Ovary (tissue), 9 donors: ENCODE measurements around the gene PHACTR1. TPM values are rescaled to one million over a fixed set of nuclear protein-coding genes. Genes with fewer than 3 reads are reported as not detected.

ENCODE experiments used
- DNase-seq, 5 donors: peaks; one replicate each; pipeline ENCODE4 v3.0.0-alpha.2; 2019 to 2020
- H3K27ac ChIP-seq, 2 donors: fragments of 200-600 bp; one replicate each; pipeline versions ENCODE4 v1.5.1 to v1.8.0; 2019 to 2022
- H3K27me3 ChIP-seq: fragments of 200-600 bp; one replicate; pipeline ENCODE4 v1.8.0; 2022
- H3K36me3 ChIP-seq: fragments of 200-600 bp; sonication (generic); one replicate; pipeline ENCODE4 v1.5.1; 2019
- H3K4me1 ChIP-seq: one replicate; pipeline ENCODE4 v1.8.1; 2013; ENCODE audit warnings: mild to moderate bottlenecking, moderate library complexity; ENCODE audit not compliant: insufficient read depth
- H3K4me3 ChIP-seq: fragments of 200-600 bp; sonication (generic); one replicate; pipeline ENCODE4 v1.5.1; 2017
- H3K9me3 ChIP-seq, 2 donors: fragments of 200-600 bp in 1 of 2; sonication (generic) in 1 of 2; one replicate each; pipeline versions ENCODE4 v1.5.1 to v1.8.1; 2013 to 2019; ENCODE audit warnings: mild to moderate bottlenecking in 1 of 2, moderate library complexity in 1 of 2
- CTCF ChIP-seq, 3 donors: fragments of 450-650 bp in 2 of 3; fragments of 200-600 bp in 1 of 3; IDR thresholded peaks; one replicate each; pipeline versions ENCODE4 v1.5.1 to v1.8.0; 2016 to 2022; ENCODE audit warnings: antibody characterized with exemption in 3 of 3, mild to moderate bottlenecking in 1 of 3
- EP300 ChIP-seq: sonication (generic); formaldehyde crosslinking; IDR thresholded peaks from one replicate; pipeline ENCODE4 v1.6.1; 2017; ENCODE audit warnings: antibody characterized with exemption
- POLR2A ChIP-seq: fragments of 450-650 bp; IDR thresholded peaks from one replicate; pipeline ENCODE4 v1.6.1; 2017; ENCODE audit warnings: antibody characterized with exemption, mild to moderate bottlenecking, moderate library complexity
- WGBS, 3 donors: extraction: QIAGEN DNeasy Blood & Tissue Kit in 1 of 3; methylation state at CpG; one replicate each; pipeline versions ENCODE4 v1.1.5 to v1.1.7; 2013 to 2017; 5-methylcytosine and 5-hydroxymethylcytosine counted together
- intact Hi-C, 4 donors: fragments of 100-400 bp; cut with DNase I; formaldehyde crosslinking; loops; one replicate each; pipeline versions ENCODE4 v1.11.0 to v1.15.1; 2022 to 2023
- polyA plus RNA-seq, 2 donors: library from polyadenylated mRNA; stranded (reverse); fragments of 200-250 nt in 1 of 2; fragments of 350-450 nt in 1 of 2; fragmentation: Illumina TruSeq in 1 of 2; extraction: RNeasy Lipid Tissue Mini Kit (QIAGEN cat#74804) in 1 of 2; gene quantifications; one replicate each; pipeline ENCODE4 v1.2.3, GENCODE V29; 2013 to 2014
- total RNA-seq, 7 donors: library from RNA; depleted of rRNA in 2 of 7; stranded (reverse); fragments of >200 nt in 2 of 7; fragmentation: NEBNext Ultra II Directional in 3 of 7; extraction: Animal tissue kit (Norgen Biotek cat#: 25700) in 3 of 7; gene quantifications; one replicate each; pipeline versions ENCODE4 v1.1.0 to v1.2.4, GENCODE V29; 2016 to 2023
- donor health status: DM: no; HTN: no; CAD: no; lungs with moderate emphysema.
- donor health status: DM: no; HTN: no; CAD: no.
- donor health status: Bipolar disorder and iron deficiency.
- donor health status: DM: yes; HTN: yes; CAD: no.
- donor health status: DM: no; HTN: no; CAD: no.
- donor health status: DM: yes; HTN: yes; CAD: no.

Gene PHACTR1
- total and polyA plus RNA-seq, 9 donors = 0.48 to 10.9 (median 3.7) TPM

- intact Hi-C loops = no loop called here
- TF ChIP-seq CTCF (IDR thresholded peaks at IDR 0.05) = no peak
- TF ChIP-seq EP300 = no peak
- TF ChIP-seq POLR2A = no peak
- DNase-seq = no peak
- Histone ChIP-seq H3K27me3 (no peaks in the 10 kb centered on the region), H3K36me3 (no peaks in the 10 kb centered on the region), H3K9me3 (no peaks in the 10 kb centered on the region), H3K4me3 (no peak overlapping the region), H3K4me1 (no peaks in the 10 kb centered on the region), H3K27ac (no peak overlapping the region)
- WGBS, 3 donors = 66 to 75% (median 72%) methylated on average over 5 of the region's 5 CpGs
Observed at GRCh38 chr6:12927746-12928145, 211.2 kb downstream of the PHACTR1 start.

GRCh38 chr6:12929678-12930077, 213.1 kb downstream of the PHACTR1 start:
- no peak for DNase-seq
- TF ChIP-seq EP300 (no peak), POLR2A (no peak), CTCF (IDR thresholded peaks at IDR 0.05) (no peak)
- intact Hi-C loops = no loop called here
- Histone ChIP-seq H3K9me3 (no peaks in the 10 kb centered on the region), H3K4me1 (no peaks in the 10 kb centered on the region), H3K4me3 (no peak overlapping the region), H3K27me3 (no peaks in the 10 kb centered on the region), H3K27ac (no peak overlapping the region), H3K36me3 (no peaks in the 10 kb centered on the region)
- 82 to 90% (median 86%) methylated on average over 2 of the region's 2 CpGs for WGBS, 3 donors

GRCh38 chr6:12931639-12932038, 215.1 kb downstream of the PHACTR1 start:
- H3K27ac ChIP-seq = no peak overlapping the region
- intact Hi-C loops = no loop called here
- H3K9me3 ChIP-seq = no peaks in the 10 kb centered on the region
- H3K4me3 ChIP-seq = no peak overlapping the region
- TF ChIP-seq EP300 = no peak
- no peak for TF ChIP-seq POLR2A
- no peak for TF ChIP-seq CTCF (IDR thresholded peaks at IDR 0.05)
- H3K4me1 ChIP-seq = no peaks in the 10 kb centered on the region
- DNase-seq = no peak
- WGBS, 3 donors = 88 to 91% (median 90%) methylated on average over 4 of the region's 4 CpGs
- no peaks in the 10 kb centered on the region for H3K27me3 ChIP-seq
- H3K36me3 ChIP-seq = no peaks in the 10 kb centered on the region

- H3K9me3 ChIP-seq = no peaks in the 10 kb centered on the region
- H3K4me1 ChIP-seq = no peaks in the 10 kb centered on the region
- TF ChIP-seq EP300 (no peak), POLR2A (no peak), CTCF (IDR thresholded peaks at IDR 0.05) (no peak)
- 49 to 66% (median 66%) methylated on average over 2 of the region's 2 CpGs for WGBS, 3 donors
- H3K27me3 ChIP-seq = no peaks in the 10 kb centered on the region
- intact Hi-C loops = no loop called here
- H3K4me3 ChIP-seq = no peak overlapping the region
- no peak for DNase-seq
- no peak overlapping the region for H3K27ac ChIP-seq
- H3K36me3 ChIP-seq = no peaks in the 10 kb centered on the region
Observed at GRCh38 chr6:12935637-12936036, 219.1 kb downstream of the PHACTR1 start.

- WGBS, 3 donors = 86 to 88% (median 87%) methylated on average over 4 of the region's 4 CpGs
- H3K27ac ChIP-seq = no peak overlapping the region
- TF ChIP-seq EP300 = no peak
- TF ChIP-seq CTCF (IDR thresholded peaks at IDR 0.05) = no peak
- TF ChIP-seq POLR2A = no peak
- no peak for DNase-seq
- no peaks in the 10 kb centered on the region for H3K27me3 ChIP-seq
- intact Hi-C loops = no loop called here
- no peaks in the 10 kb centered on the region for H3K36me3 ChIP-seq
- no peaks in the 10 kb centered on the region for H3K9me3 ChIP-seq
- H3K4me1 ChIP-seq = no peaks in the 10 kb centered on the region
- no peak overlapping the region for H3K4me3 ChIP-seq
Observed at GRCh38 chr6:12937971-12938370, 221.4 kb downstream of the PHACTR1 start.
